IMR-90 (cell line): Measurements from ENCODE around the gene PPP1R13L. TPM values are rescaled to one million over a fixed set of nuclear protein-coding genes. Genes with fewer than 3 reads are reported as not detected.

Source experiments
- ATAC-seq: fragments of 200-7000 bp; cut with Tn5 transposase; 2 replicates; pipeline ENCODE4 v1.9.1; 2020; ENCODE audit warnings: low read depth, mild to moderate bottlenecking, moderate library complexity
- BruUV-seq: library from RNA; stranded (reverse); fragments of 400-500 nt; replicated peaks from 2 replicates; lab custom pipeline; 2021; lab: Mats Ljungman, UMichigan
- CTCF ChIA-PET: fragments of 300-600 bp; formaldehyde crosslinking; extraction: SDS; loops from one replicate; lab custom pipeline; 2021; ENCODE audit warnings: antibody characterized with exemption; lab: Yijun Ruan, JAX
- POLR2A ChIA-PET: fragments of 300-600 bp; sonication (Branson Sonifier 250); formaldehyde crosslinking; loops from one replicate; lab custom pipeline; 2022; ENCODE audit warnings: antibody characterized with exemption; ENCODE audit not compliant: unreplicated experiment; lab: Charles Lee
- DNase-seq: peaks from one replicate; pipeline ENCODE4 v3.0.0; 2013
- H2AFZ ChIP-seq: replicated peaks from 2 replicates; pipeline ENCODE3; 2013; ENCODE audit warnings: low read length, mild to moderate bottlenecking; ENCODE audit not compliant: poor library complexity
- H2AK5ac ChIP-seq: 2 replicates; pipeline ENCODE4 v1.6.1; 2013; ENCODE audit warnings: low read depth, low read length, inconsistent platforms
- H2AK9ac ChIP-seq: replicated peaks from 2 replicates; pipeline ENCODE3; 2013; ENCODE audit warnings: mild to moderate bottlenecking, low read depth, low read length, moderate library complexity; ENCODE audit not compliant: poor library complexity
- H2BK120ac ChIP-seq: 2 replicates; pipeline ENCODE4 v1.6.1; 2013; ENCODE audit warnings: low read depth, low read length, inconsistent platforms
- H2BK15ac ChIP-seq: 3 replicates; pipeline ENCODE4 v1.6.1; 2013; ENCODE audit warnings: low read depth, low read length, inconsistent platforms
- H2BK20ac ChIP-seq: 2 replicates; pipeline ENCODE4 v1.6.1; 2013; ENCODE audit warnings: low read depth, mild to moderate bottlenecking, inconsistent platforms, low read length, moderate library complexity
- H2BK5ac ChIP-seq: 2 replicates; pipeline ENCODE4 v1.6.1; 2013; ENCODE audit warnings: mild to moderate bottlenecking, low read depth, low read length, inconsistent platforms; ENCODE audit not compliant: poor library complexity, severe bottlenecking
- H3K14ac ChIP-seq: replicated peaks from 2 replicates; pipeline ENCODE4 v1.6.1; 2013; ENCODE audit warnings: low read depth, low read length, inconsistent platforms
- H3K18ac ChIP-seq: 2 replicates; pipeline ENCODE4 v1.6.1; 2013; ENCODE audit warnings: low read depth, low read length, control low read depth
- H3K23ac ChIP-seq: 2 replicates; pipeline ENCODE4 v1.6.1; 2013; ENCODE audit warnings: low read depth, low read length, inconsistent platforms
- H3K27ac ChIP-seq: 2 replicates; pipeline ENCODE4 v1.5.1; 2013; ENCODE audit warnings: mild to moderate bottlenecking, control low read depth, low read length; ENCODE audit not compliant: insufficient read depth
- H3K27me3 ChIP-seq: 2 replicates; pipeline ENCODE4 v1.6.1; 2013; ENCODE audit warnings: low read length; ENCODE audit not compliant: control insufficient read depth, insufficient read depth
- H3K36me3 ChIP-seq: 2 replicates; pipeline ENCODE4 v1.6.1; 2013; ENCODE audit warnings: low read length, mixed read lengths; ENCODE audit not compliant: control insufficient read depth, insufficient read depth
- H3K4ac ChIP-seq: 2 replicates; pipeline ENCODE4 v1.6.1; 2013; ENCODE audit warnings: low read depth, low read length, inconsistent platforms
- H3K4me1 ChIP-seq: 2 replicates; pipeline ENCODE4 v1.6.1; 2013; ENCODE audit warnings: low read length, mixed read lengths; ENCODE audit not compliant: control insufficient read depth, insufficient read depth
- H3K4me2 ChIP-seq: 2 replicates; pipeline ENCODE4 v1.6.1; 2013; ENCODE audit warnings: low read depth, mild to moderate bottlenecking, control low read depth, low read length, moderate library complexity
- H3K4me3 ChIP-seq: 2 replicates; pipeline ENCODE4 v1.5.1; 2013; ENCODE audit warnings: low read depth, mild to moderate bottlenecking, control low read depth, low read length, moderate library complexity; ENCODE audit not compliant: insufficient read depth
- H3K56ac ChIP-seq: 2 replicates; pipeline ENCODE4 v1.6.1; 2013; ENCODE audit warnings: low read length, inconsistent platforms; ENCODE audit not compliant: insufficient read depth; ENCODE audit errors: extremely low read depth
- H3K79me1 ChIP-seq, 2 experiments: 2 replicates each; pipeline ENCODE4 v1.6.1; 2013; ENCODE audit warnings: low read length in 2 of 2, inconsistent platforms in 1 of 2, low read depth in 1 of 2
- H3K9ac ChIP-seq: 2 replicates; pipeline ENCODE4 v1.6.1; 2013; ENCODE audit warnings: low read depth, low read length, control low read depth
- H3K9me1 ChIP-seq: 2 replicates; pipeline ENCODE4 v1.6.1; 2013; ENCODE audit warnings: low read length, inconsistent platforms; ENCODE audit not compliant: insufficient read depth
- H3K9me3 ChIP-seq: 2 replicates; pipeline ENCODE4 v1.6.1; 2013; ENCODE audit warnings: low read length; ENCODE audit not compliant: control insufficient read depth, insufficient read depth
- H4K20me1 ChIP-seq: 2 replicates; pipeline ENCODE4 v1.6.1; 2013; ENCODE audit warnings: low read length, inconsistent platforms; ENCODE audit not compliant: insufficient read depth
- H4K5ac ChIP-seq: 2 replicates; pipeline ENCODE4 v1.6.1; 2013; ENCODE audit warnings: mild to moderate bottlenecking, low read depth, low read length, control low read depth
- H4K8ac ChIP-seq, 2 experiments: 2 replicates each; pipeline ENCODE4 v1.6.1; 2013; ENCODE audit warnings: low read depth in 2 of 2, low read length in 2 of 2, control low read depth in 1 of 2, inconsistent platforms in 1 of 2
- H4K91ac ChIP-seq: 2 replicates; pipeline ENCODE4 v1.6.1; 2013; ENCODE audit warnings: low read depth, low read length, inconsistent platforms; ENCODE audit not compliant: insufficient read depth
- CEBPB ChIP-seq: IDR thresholded peaks from 2 replicates; pipeline ENCODE4 v1.6.1; 2012; ENCODE audit warnings: low read depth, low read length, improper control_type of control experiment
- CHD1 ChIP-seq: IDR thresholded peaks from 2 replicates; pipeline ENCODE4 v1.6.1; 2012; ENCODE audit warnings: low read depth, low read length, improper control_type of control experiment
- ELK1 ChIP-seq: fragments of 150-350 bp; IDR thresholded peaks from 2 replicates; pipeline ENCODE4 v1.6.1; 2016; ENCODE audit warnings: low read depth, mild to moderate bottlenecking, low read length, moderate library complexity, borderline replicate concordance
- FOS ChIP-seq: fragments of 150-350 bp; IDR thresholded peaks from 2 replicates; pipeline ENCODE4 v1.6.1; 2016; ENCODE audit warnings: low read depth, low read length
- MAFK ChIP-seq: IDR thresholded peaks from 2 replicates; pipeline ENCODE4 v1.6.1; 2012; ENCODE audit warnings: low read depth, low read length, improper control_type of control experiment
- MAZ ChIP-seq: IDR thresholded peaks from 2 replicates; pipeline ENCODE4 v1.6.1; 2012; ENCODE audit warnings: low read depth, mild to moderate bottlenecking, low read length, improper control_type of control experiment, moderate library complexity, borderline replicate concordance
- MXI1 ChIP-seq: IDR thresholded peaks from 2 replicates; pipeline ENCODE4 v1.6.1; 2012; ENCODE audit warnings: low read depth, mild to moderate bottlenecking, low read length, moderate library complexity, borderline replicate concordance
- POLR2A ChIP-seq: IDR thresholded peaks from 2 replicates; pipeline ENCODE4 v1.6.1; 2012; ENCODE audit warnings: mild to moderate bottlenecking, low read depth, low read length
- RFX5 ChIP-seq: IDR thresholded peaks from 2 replicates; pipeline ENCODE4 v1.8.0; 2012; ENCODE audit warnings: low read depth, mild to moderate bottlenecking, low read length, moderate library complexity
- WGBS, 2 experiments: methylation state at CpG; one replicate each; pipeline versions ENCODE4 v1.1.5 to v1.1.7; 2013; ENCODE audit warnings: missing lambda C conversion rate in 2 of 2; ENCODE audit not compliant: insufficient read length in 1 of 2; ENCODE audit errors: extremely low coverage in 2 of 2; 5-methylcytosine and 5-hydroxymethylcytosine counted together
- dilution Hi-C: fragments of 300-500 bp; cut with HindIII; formaldehyde crosslinking; loops from one replicate; pipeline ENCODE4 v1.14.3; 2018; ENCODE audit warnings: low sequenced_read_pairs; ENCODE audit not compliant: unreplicated experiment
- in situ Hi-C: fragments of 300-500 bp; cut with MboI; formaldehyde crosslinking; loops from 3 replicates; pipeline ENCODE4 v1.14.3; 2019; ENCODE audit warnings: low sequenced_read_pairs, inconsistent platforms, mixed read lengths
- intact Hi-C: fragments of 100-400 bp; cut with micrococcal nuclease; formaldehyde crosslinking; loops from 2 replicates; pipeline ENCODE4 v1.10.0; 2022
- polyA plus RNA-seq, 3 experiments: library from polyadenylated mRNA; depleted of rRNA; stranded (reverse); fragments of >200 nt; gene quantifications; 2 replicates each; pipeline ENCODE4 v1.2.3, GENCODE V29; 2012; ENCODE audit warnings: low replicate concordance in 1 of 3
- total RNA-seq: library from RNA; depleted of rRNA; stranded (reverse); fragments of >200 nt; gene quantifications from 2 replicates; pipeline ENCODE4 v1.2.3, GENCODE V29; 2012
- TF ChIP-seq, protein P1 (sequence below): fragments of 150-350 bp; IDR thresholded peaks from 2 replicates; pipeline ENCODE4 v1.6.1; 2017; ENCODE audit warnings: mild to moderate bottlenecking, antibody characterized with exemption, low read length, low read depth

The PPP1R13L gene
- total and polyA plus RNA-seq, 2 of the 4 experiments (the other 2 are of a cell fraction): 3.0 to 13.3 TPM

GRCh38 chr19:45443462-45444317 is 38.8 kb upstream of the PPP1R13L start:
- H3K36me3 ChIP-seq: no peaks in the 10 kb centered on the region
- peak overlapping the region; percentile 87 for H2AFZ ChIP-seq
- no peaks in the 10 kb centered on the region for H3K27me3 ChIP-seq
- peaks cover 17% of the 10 kb centered on the region for H3K4me1 ChIP-seq
- 0 out of 2 replicates have a peak overlapping the region, but pooled peaks have one; percentile 9 for H2BK20ac ChIP-seq
- H2AK5ac ChIP-seq: peak overlapping the region; percentile 72
- intact Hi-C loops: loop anchor here (1.0 kb wide), 1 partner anchor 35 kb away; no protein-coding TSS in a partner anchor
- no peaks in the 10 kb centered on the region for H3K9me3 ChIP-seq
- no peak overlapping the region for H3K18ac ChIP-seq
- ChIA-PET CTCF (no interaction called here), POLR2A (no interaction called here)
- H3K79me1 ChIP-seq: peaks cover 0 to 21% of the 10 kb centered on the region in 2 experiments; a peak in 2 of 4 replicates
- peak overlapping the region; percentile 26 to 68; a peak in 2 of 4 replicates for H4K8ac ChIP-seq
- DNase-seq (peak; percentile 82), ATAC-seq (peak; percentile 78)
- peak overlapping the region; percentile 77; the same call in 1 of the 2 replicates for H3K14ac ChIP-seq
- H2BK5ac ChIP-seq: peak overlapping the region; percentile 35
- BruUV-seq: no TSS peak
- 0% methylated on average over 30 of the region's 49 CpGs; no CpG with 5 or more reads in 1 of the 2 experiments for WGBS, 2 experiments
- dilution Hi-C loops: no loop called here
- H3K56ac ChIP-seq: peak overlapping the region; percentile 61; the same call in 1 of the 2 replicates
- H4K5ac ChIP-seq: 0 out of 2 replicates have a peak overlapping the region, but pooled peaks have one; percentile 1
- H3K4me3 ChIP-seq: peak overlapping the region; percentile 47
- peak overlapping the region; percentile 88 for H3K4ac ChIP-seq
- peak overlapping the region; percentile 97 for H3K4me2 ChIP-seq
- TF ChIP-seq MXI1 (0 out of 2 replicates have a peak, but pooled peaks have one; percentile 25), CHD1 (peak; percentile 83; the same call in 1 of the 2 replicates), MAZ (peak; percentile 90; the same call in 1 of the 2 replicates), ELK1 (no peak), MAFK (no peak), CEBPB (peak; percentile 97), RFX5 (peak; percentile 22; the same call in 1 of the 2 replicates), FOS (peak; percentile 50; the same call in 1 of the 2 replicates), POLR2A (peak; percentile 33)
- TF ChIP-seq, protein P1, sequence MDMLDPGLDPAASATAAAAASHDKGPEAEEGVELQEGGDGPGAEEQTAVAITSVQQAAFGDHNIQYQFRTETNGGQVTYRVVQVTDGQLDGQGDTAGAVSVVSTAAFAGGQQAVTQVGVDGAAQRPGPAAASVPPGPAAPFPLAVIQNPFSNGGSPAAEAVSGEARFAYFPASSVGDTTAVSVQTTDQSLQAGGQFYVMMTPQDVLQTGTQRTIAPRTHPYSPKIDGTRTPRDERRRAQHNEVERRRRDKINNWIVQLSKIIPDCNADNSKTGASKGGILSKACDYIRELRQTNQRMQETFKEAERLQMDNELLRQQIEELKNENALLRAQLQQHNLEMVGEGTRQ: no peak
- H3K27ac ChIP-seq: peak overlapping the region; percentile 71
- H4K20me1 ChIP-seq: no peaks in the 10 kb centered on the region
- peak overlapping the region; percentile 92 for H2AK9ac ChIP-seq
- peak overlapping the region; percentile 66; the same call in 1 of the 3 replicates for H2BK15ac ChIP-seq
- no peak overlapping the region for H3K23ac ChIP-seq
- H3K9me1 ChIP-seq: no peaks in the 10 kb centered on the region
- H2BK120ac ChIP-seq: peak overlapping the region; percentile 68; the same call in 1 of the 2 replicates
- H4K91ac ChIP-seq: peak overlapping the region; percentile 58; the same call in 1 of the 2 replicates
- peak overlapping the region; percentile 31 for H3K9ac ChIP-seq
- in situ Hi-C loops: loop anchor here (5.0 kb wide), 1 partner anchor 34 kb away; no protein-coding TSS in a partner anchor
